Chondrocyte (in vitro differentiated cells): ENCODE results near the gene KRTAP1-1. TPM values are rescaled to one million over a fixed set of nuclear protein-coding genes. Genes with fewer than 3 reads are reported as not detected.

Source experiments
- DNase-seq: peaks from one replicate; pipeline ENCODE4 v3.0.0; 2021; ENCODE audit warnings: mixed read lengths, low spot score
- H3K27ac Mint-ChIP-seq: one replicate; pipeline ENCODE4 v1.8.0; 2021; ENCODE audit warnings: mild to moderate bottlenecking, moderate library complexity, mixed read lengths; ENCODE audit not compliant: unreplicated experiment
- H3K27me3 Mint-ChIP-seq: 2 replicates; pipeline ENCODE4 v1.8.0; 2021; ENCODE audit warnings: low read depth, mixed read lengths
- H3K36me3 Mint-ChIP-seq: 2 replicates; pipeline ENCODE4 v1.8.0; 2021; ENCODE audit warnings: low read depth, mixed read lengths
- H3K4me1 Mint-ChIP-seq: 2 replicates; pipeline ENCODE4 v1.8.0; 2021; ENCODE audit warnings: low read depth, mild to moderate bottlenecking, mixed read lengths
- H3K4me3 Mint-ChIP-seq: one replicate; pipeline ENCODE4 v1.8.0; 2021; ENCODE audit warnings: mild to moderate bottlenecking, moderate library complexity, mixed read lengths; ENCODE audit not compliant: unreplicated experiment
- H3K9me3 Mint-ChIP-seq: 2 replicates; pipeline ENCODE4 v1.8.0; 2021; ENCODE audit warnings: low read depth, mixed read lengths
- total RNA-seq: library from RNA; stranded (reverse); gene quantifications from 3 replicates; pipeline ENCODE4 v1.2.1, GENCODE V29; 2021
- TF ChIP-seq, protein P1 (sequence below): fragments of 200-600 bp; sonication (generic); IDR thresholded peaks from 2 replicates; pipeline ENCODE4 v1.5.0; 2021; ENCODE audit warnings: antibody characterized with exemption, mild to moderate bottlenecking, moderate library complexity

The KRTAP1-1 gene
- total RNA-seq, 1 donor from 2014 or later = not detected

- H3K4me1 Mint-ChIP-seq = peaks cover 2% of the 10 kb centered on the region
- no peak for DNase-seq
- no peak within 1 kb of the TSS for H3K27ac Mint-ChIP-seq
- H3K27me3 Mint-ChIP-seq = no peaks in the 10 kb centered on the region
- H3K36me3 Mint-ChIP-seq = no peaks in the 10 kb centered on the region
- H3K4me3 Mint-ChIP-seq = no peak within 1 kb of the TSS
- TF ChIP-seq, protein P1, sequence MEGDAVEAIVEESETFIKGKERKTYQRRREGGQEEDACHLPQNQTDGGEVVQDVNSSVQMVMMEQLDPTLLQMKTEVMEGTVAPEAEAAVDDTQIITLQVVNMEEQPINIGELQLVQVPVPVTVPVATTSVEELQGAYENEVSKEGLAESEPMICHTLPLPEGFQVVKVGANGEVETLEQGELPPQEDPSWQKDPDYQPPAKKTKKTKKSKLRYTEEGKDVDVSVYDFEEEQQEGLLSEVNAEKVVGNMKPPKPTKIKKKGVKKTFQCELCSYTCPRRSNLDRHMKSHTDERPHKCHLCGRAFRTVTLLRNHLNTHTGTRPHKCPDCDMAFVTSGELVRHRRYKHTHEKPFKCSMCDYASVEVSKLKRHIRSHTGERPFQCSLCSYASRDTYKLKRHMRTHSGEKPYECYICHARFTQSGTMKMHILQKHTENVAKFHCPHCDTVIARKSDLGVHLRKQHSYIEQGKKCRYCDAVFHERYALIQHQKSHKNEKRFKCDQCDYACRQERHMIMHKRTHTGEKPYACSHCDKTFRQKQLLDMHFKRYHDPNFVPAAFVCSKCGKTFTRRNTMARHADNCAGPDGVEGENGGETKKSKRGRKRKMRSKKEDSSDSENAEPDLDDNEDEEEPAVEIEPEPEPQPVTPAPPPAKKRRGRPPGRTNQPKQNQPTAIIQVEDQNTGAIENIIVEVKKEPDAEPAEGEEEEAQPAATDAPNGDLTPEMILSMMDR = no peak
- no peaks in the 10 kb centered on the region for H3K9me3 Mint-ChIP-seq
These were observed 11.5 kb downstream of the KRTAP1-1 start, which contains the start of gene KRTAP1-4 for GRCh38 chr17:41029633-41030245. Gene KRTAP1-4 (minus strand): TSS chr17:41030195. CDS start chr17:41030078, 117 bp downstream.

DNA sequence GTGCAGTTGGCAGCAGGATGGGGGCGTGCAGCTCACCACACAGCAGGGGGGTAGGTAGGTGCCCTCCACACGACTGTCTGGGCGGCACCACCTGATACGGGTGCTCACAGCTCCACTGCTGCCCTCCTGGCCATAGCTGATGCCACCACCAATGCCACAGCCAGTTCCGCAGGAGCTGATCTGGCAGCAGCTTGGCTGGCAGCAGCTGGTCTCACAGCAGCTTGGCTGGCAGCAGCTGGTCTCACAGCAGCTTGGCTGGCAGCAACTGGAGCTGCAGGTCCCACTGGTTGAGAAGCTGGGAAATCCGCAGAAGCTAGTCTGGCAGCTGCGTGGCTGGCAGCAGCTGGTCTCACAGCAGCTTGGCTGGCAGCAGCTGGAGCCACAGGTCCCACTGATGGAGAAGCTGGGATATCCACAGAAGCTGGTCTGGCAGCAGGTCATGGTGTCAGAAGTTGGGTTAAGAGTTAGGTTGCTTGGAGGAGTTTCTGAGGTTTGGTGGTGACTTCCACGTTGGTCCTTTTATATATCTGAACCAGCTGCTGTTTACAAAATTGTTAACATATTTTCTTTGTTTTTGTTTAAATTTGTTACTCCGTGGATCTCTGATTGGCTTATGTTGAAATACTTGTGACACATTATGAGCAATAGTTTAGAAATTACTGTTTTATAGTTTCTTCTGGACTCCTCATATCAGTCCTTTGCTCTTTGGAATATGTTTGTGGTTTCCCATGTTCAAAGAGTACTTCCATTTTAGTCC lies 14.4 kb downstream of the KRTAP1-1 start, which contains the start of gene KRTAP1-5:
Gene KRTAP1-5, minus strand, starts transcription at position 494 of the 757 bp plus-strand sequence. Its CDS starts 53 bp downstream, at position 441.
- Mint-ChIP-seq H3K4me1 (peaks cover 5% of the 10 kb centered on the region), H3K27ac (no peak within 1 kb of the TSS), H3K27me3 (no peaks in the 10 kb centered on the region), H3K9me3 (no peaks in the 10 kb centered on the region), H3K4me3 (no peak within 1 kb of the TSS), H3K36me3 (no peaks in the 10 kb centered on the region)
- TF ChIP-seq, protein P1 = no peak
- DNase-seq = no peak

DNA sequence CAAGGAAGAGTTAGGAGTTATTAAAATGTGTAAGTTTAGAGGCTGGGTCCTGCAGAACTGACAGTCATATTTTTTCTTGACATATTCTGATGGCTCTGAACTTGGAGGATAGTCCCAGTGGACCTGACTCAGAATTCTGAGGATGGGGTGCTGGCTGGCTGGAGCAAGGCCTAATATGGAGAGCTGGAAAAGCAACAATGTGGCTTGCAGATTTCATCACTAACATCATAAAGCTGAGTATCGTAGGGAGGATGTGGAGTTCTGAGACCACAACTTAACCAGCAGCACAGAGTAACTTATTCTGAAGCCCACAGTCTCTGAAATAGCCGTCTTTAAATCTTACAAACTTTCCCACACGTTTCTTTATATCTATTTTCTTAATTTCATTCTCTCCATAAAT lies 16.6 kb downstream of the KRTAP1-1 start:
- TF ChIP-seq, protein P1 = no peak
- H3K4me3 Mint-ChIP-seq = no peak overlapping the region
- peaks cover 5% of the 10 kb centered on the region for H3K4me1 Mint-ChIP-seq
- H3K36me3 Mint-ChIP-seq = no peaks in the 10 kb centered on the region
- H3K9me3 Mint-ChIP-seq = peaks cover 5% of the 10 kb centered on the region
- no peak for DNase-seq
- no peak overlapping the region for H3K27ac Mint-ChIP-seq
- no peaks in the 10 kb centered on the region for H3K27me3 Mint-ChIP-seq

GRCh38 chr17:41020336-41020735 lies 20.9 kb downstream of the KRTAP1-1 start:
- Mint-ChIP-seq H3K27ac (no peak overlapping the region), H3K36me3 (no peaks in the 10 kb centered on the region), H3K4me1 (peaks cover 3% of the 10 kb centered on the region)

GRCh38 chr17:41019415-41019814 lies 21.8 kb downstream of the KRTAP1-1 start:
- H3K4me1 Mint-ChIP-seq = no peaks in the 10 kb centered on the region
- TF ChIP-seq, protein P1 = no peak
- DNase-seq = no peak
- no peaks in the 10 kb centered on the region for H3K27me3 Mint-ChIP-seq
- H3K27ac Mint-ChIP-seq = no peak overlapping the region
- H3K4me3 Mint-ChIP-seq = no peak overlapping the region
- H3K9me3 Mint-ChIP-seq = peaks cover 5% of the 10 kb centered on the region
- no peaks in the 10 kb centered on the region for H3K36me3 Mint-ChIP-seq

More at GRCh38 chr17:41020336-41020735, 20.9 kb downstream of the KRTAP1-1 start:
- H3K27me3 Mint-ChIP-seq = no peaks in the 10 kb centered on the region
- peaks cover 5% of the 10 kb centered on the region for H3K9me3 Mint-ChIP-seq
- H3K4me3 Mint-ChIP-seq = no peak overlapping the region
- TF ChIP-seq, protein P1 = no peak
- DNase-seq = no peak
